IPS DF 19.7 (cell line): ENCODE results near the gene GTF3C2.
"Not testable (repeated sequence)": the region's sequence is repeated elsewhere in the genome, so short reads cannot be mapped to it uniquely, and the experiment has no call there.

Experiments
- DNase-seq: peaks from one replicate; pipeline ENCODE4 v3.0.0-alpha.2; 2013; ENCODE audit warnings: low read depth, low spot score

The GTF3C2 gene

DNA sequence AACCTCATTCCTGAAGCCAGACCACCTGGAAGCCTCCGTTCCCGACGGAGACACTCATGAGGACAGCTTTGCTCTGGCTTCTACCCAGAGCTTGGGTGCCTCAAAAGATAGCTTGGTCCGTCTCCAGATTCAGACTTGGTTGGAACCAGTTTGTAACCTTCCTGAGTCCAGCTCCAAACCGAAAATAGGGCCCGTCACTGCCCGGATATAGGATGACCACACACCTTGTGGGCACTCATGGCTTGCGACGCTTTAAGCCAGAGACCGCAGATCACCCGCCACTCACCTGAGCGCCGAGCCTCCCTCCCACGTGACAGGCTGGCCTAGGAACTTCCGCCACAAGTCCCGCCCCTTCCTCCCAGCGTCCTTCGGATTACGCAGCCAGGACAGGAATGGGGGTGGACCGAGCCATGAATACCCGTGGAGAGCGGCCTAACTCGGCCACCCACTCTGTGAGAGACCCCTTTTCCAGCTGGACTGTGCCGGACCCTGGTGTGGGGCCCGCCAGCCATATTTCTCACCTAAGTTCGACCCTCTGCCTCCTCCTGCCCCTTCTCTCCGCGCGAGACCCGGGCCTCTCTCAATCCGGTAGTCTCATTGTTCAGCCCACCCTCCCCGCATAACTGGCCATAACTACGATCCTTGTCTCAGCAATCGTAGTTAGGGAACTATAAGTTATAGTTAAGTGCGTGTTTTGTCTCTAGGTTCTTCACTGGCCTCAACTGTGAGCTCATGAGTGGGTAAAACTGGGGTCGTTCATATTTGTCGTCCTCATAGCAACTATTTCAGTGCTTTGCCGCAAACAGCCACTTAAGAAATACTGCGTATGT, 33.6 kb downstream of the GTF3C2 start, which contains the start of gene MPV17:
TSS of gene MPV17 (minus strand) at position 332 of the 830 bp plus-strand sequence. CDS start 580 bp downstream, outside the sequence.
- DNase-seq: peak; percentile 78

- DNase-seq: no peak
Measured at GRCh38 chr2:27322301-27322765, 34.2 kb downstream of the GTF3C2 start.

- DNase-seq: peak; percentile 68
Measured at GRCh38 chr2:27320958-27321543, 35.5 kb downstream of the GTF3C2 start.

- DNase-seq: not testable (repeated sequence)
Measured at GRCh38 chr2:27319839-27320238, 36.7 kb downstream of the GTF3C2 start.

GRCh38 chr2:27316655-27317412, 39.7 kb downstream of the GTF3C2 start:
- DNase-seq: no peak

GRCh38 chr2:27315122-27315521, 41.4 kb downstream of the GTF3C2 start:
- DNase-seq: no peak

- no peak for DNase-seq
Measured at GRCh38 chr2:27314709-27315108, 41.9 kb downstream of the GTF3C2 start.

- no peak for DNase-seq
Measured at GRCh38 chr2:27313882-27314645, 42.5 kb downstream of the GTF3C2 start.

- DNase-seq: no peak
Measured at GRCh38 chr2:27312152-27312551, 44.4 kb downstream of the GTF3C2 start.

DNA sequence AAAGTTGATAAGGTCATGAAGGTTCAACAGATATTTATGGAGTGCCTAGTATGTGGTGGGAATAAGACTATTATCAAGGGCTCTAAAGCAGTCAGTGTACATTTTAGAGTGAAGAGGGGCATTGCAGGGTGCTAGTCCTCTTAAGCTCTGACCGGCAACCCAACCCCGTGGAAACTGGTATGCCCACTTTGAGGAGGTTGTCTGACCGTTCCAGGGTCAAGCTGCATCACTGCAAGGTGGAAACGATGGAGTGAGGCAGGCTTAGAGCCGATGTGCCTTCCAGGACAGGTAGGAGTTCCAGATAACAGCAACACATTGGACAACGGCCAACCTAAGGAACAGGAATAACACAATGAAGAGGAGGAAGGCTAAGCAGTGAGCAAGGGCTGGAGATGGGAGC, 46.9 kb downstream of the GTF3C2 start:
- DNase-seq: no peak

DNA sequence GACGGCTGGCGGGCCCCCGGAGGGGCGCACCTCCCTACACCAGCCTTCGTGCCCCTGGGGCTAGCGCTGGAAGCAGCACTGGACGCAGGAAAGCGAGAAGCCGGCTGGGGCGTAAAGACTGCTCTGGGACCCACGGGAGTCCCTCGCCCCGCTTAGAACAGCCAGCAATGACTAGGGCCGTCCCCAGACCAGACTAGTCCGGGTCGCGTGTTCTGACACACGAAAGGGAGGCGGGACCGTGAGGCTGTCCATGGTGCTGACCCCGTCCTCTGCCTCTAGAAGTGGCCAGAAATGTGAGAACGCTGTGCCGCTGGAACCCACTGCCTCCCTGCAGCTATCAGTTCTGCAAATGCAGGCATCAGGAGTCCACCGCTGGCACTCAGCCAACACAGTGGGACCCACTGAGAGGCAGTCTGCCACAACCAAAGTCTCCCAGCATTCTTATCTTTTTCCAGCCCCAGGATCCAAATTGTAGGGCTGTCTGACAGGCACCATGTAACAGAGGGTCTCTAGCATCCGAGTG, 48.1 kb downstream of the GTF3C2 start, which contains the start of gene UCN:
TSS of gene UCN (minus strand) at position 87 of the 523 bp plus-strand sequence. CDS start 550 bp downstream, outside the sequence.
- no peak for DNase-seq

- no peak for DNase-seq
Measured at GRCh38 chr2:27307545-27308358, 48.8 kb downstream of the GTF3C2 start.

- DNase-seq: no peak
Measured at GRCh38 chr2:27307287-27307544, 49.3 kb downstream of the GTF3C2 start.

GRCh38 chr2:27306573-27307286, 49.8 kb downstream of the GTF3C2 start:
- no peak for DNase-seq

DNA sequence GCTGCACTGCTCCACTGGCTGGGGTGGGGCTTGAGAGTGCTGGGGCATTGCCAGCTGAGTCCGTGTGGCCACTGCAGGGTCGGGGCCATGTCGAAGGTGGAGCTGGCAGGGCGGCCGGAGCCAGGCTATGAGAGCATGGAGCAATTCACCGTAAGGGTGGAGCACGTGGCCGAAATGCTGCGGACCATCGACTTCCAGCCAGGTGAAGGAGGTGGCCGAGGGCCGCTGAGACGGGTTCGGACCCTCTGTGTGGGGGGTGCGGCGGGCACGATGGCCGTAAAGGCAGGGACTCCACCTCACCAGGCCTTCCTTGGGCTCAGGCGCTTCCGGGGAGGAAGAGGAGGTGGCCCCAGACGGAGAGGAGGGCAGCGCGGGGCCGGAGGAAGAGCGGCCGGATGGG, 50.4 kb downstream of the GTF3C2 start:
- no peak for DNase-seq

DNA sequence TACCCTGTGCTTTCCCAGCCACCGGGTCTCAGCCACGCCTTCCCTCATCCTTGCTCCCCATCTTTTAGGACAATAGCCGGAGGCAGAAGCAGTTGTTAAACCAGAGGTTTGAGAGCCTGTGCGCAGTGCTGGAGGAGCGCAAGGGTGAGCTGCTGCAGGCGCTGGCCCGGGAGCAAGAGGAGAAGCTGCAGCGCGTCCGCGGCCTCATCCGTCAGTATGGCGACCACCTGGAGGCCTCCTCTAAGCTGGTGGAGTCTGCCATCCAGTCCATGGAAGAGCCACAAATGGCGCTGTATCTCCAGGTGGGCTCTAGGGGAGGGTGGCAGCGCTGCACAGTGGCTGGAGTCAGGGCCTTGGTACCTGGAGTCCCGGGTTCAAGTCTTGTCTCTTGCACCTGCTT, 51.0 kb downstream of the GTF3C2 start:
- no peak for DNase-seq

DNA sequence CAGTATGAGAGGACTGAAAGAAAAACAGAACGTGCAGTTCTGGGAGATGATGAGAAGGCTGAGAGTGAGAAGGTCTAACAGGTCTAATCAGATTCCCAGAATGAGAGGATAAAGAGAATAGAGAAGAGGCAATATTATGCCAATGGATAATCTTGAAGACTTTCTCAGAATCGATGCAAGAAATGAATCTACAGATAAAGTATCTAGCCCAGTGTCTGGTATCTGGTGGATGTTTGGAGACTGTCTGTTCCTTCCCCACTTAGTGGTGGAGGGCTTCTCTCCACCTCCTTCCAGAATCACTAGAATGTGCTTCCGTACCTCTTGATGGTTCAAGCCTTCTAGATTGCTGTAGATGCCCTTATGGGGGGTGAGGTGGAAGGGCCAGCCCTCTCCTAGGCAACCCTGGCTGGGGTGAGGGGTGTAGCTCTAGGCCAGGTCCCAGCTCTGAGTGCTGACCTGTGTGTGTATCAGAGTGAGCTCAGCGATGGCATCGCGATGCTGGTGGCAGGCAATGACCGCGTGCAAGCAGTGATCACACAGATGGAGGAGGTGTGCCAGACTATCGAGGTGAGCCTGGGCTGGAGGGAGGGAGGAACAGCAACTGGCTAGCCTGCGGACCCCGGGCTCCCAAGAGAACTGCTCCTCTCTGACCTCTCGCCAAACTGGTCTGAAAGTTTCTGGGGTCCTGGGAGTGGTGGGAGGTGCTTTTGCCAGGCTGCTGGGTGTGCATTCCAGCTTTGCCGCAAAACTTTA, 51.9 kb downstream of the GTF3C2 start:
- no peak for DNase-seq

GRCh38 chr2:27303093-27304025, 53.2 kb downstream of the GTF3C2 start:
- DNase-seq: no peak
